MM.1S (cell line): ENCODE data around the gene MAML3.

ENCODE experiments used
- CTCF ChIP-seq: fragments of 300-600 bp; sonication (generic); IDR thresholded peaks from 2 replicates; pipeline ENCODE4 v1.5.1; 2016; ENCODE audit warnings: antibody characterized with exemption, low read length, mixed read lengths
- EZH2 ChIP-seq: fragments of 300-600 bp; sonication (generic); optimal IDR thresholded peaks from 2 replicates; pipeline ENCODE3; 2017; ENCODE audit warnings: low read depth, mild to moderate bottlenecking, antibody characterized with exemption, low read length, mixed read lengths
- EZH2phosphoT487 ChIP-seq: fragments of 300-600 bp; sonication (generic); IDR thresholded peaks from 2 replicates; pipeline ENCODE4 v1.6.1; 2018; ENCODE audit warnings: antibody characterized with exemption, low read length

- TF ChIP-seq EZH2 (no peak), CTCF (no peak), EZH2phosphoT487 (no peak)
These were observed 182.9 kb downstream of the MAML3 start for GRCh38 chr4:139971111-139971510.
